Suprapubic skin (tissue), 4 donors: ENCODE data around the gene CLIC3.

ENCODE experiments used
- CTCF ChIP-seq, 2 donors: fragments of 200-600 bp in 1 of 2; fragments of 450-650 bp in 1 of 2; sonication (generic) in 1 of 2; IDR thresholded peaks; one replicate each; pipeline ENCODE4 v1.5.1; 2016 to 2019; ENCODE audit warnings: antibody characterized with exemption in 2 of 2, mild to moderate bottlenecking in 1 of 2, moderate library complexity in 1 of 2
- POLR2A ChIP-seq, 2 donors: fragments of 450-650 bp; IDR thresholded peaks; one replicate each; pipeline ENCODE4 v1.6.1; 2017; ENCODE audit warnings: antibody characterized with exemption in 2 of 2, mild to moderate bottlenecking in 2 of 2, moderate library complexity in 2 of 2
- POLR2AphosphoS5 ChIP-seq, 3 donors: sonication (generic); formaldehyde crosslinking; IDR thresholded peaks; one replicate each; pipeline ENCODE4 v1.6.1; 2017; ENCODE audit warnings: antibody characterized with exemption in 3 of 3

GRCh38 chr9:136972335-136972734 lies 24.0 kb downstream of the CLIC3 start:
- TF ChIP-seq CTCF (IDR thresholded peaks at IDR 0.05): no peak
- no peak for TF ChIP-seq POLR2A (IDR thresholded peaks at IDR 0.05)
- no peak for TF ChIP-seq POLR2AphosphoS5 (IDR thresholded peaks at IDR 0.05)
